ENCODE results near the gene CRACDL. TPM values are rescaled to one million over a fixed set of nuclear protein-coding genes. Genes with fewer than 3 reads are reported as not detected.

CRACDL gene
- polyA plus RNA-seq, 1 experiment = not detected

DNA sequence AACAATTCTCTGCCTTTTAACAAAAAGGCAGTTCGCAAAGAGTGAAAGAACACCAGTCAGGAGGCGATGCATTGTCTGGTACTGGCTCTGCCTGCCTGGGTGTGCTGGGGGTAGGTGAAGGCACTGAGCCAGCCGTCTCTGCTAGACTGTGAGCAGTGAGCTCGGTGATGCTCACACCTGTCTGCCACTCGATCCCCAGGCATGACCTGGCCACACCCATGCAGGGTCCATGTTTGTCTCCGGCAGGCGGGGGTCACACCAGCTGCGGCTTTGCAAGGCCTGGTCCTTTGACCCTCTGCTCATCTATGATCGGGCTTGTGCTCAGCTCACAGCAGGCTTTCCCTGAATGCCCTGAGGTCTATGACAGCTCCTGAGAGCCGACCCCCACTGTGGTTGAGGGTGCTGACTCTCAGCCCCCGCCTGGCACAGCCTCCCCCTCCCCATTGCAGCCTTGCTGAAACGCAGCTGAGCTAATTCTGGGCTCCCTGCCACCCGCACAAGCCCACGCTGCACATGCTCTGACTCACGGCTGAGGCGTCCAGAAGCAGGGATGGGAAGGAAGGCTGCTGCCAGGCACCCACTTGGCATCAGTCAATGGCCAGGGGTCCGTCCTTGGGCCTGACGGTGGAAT, 23.7 kb downstream of the CRACDL start:
- CTCF ChIA-PET = no interaction called here
- H3K4me3 ChIP-seq (ENCODE audit: low read depth, low read length) = no peak overlapping the region
- POLR2A ChIA-PET = no interaction called here

GRCh38 chr2:98911376-98912154, 24.5 kb downstream of the CRACDL start:
- no peak for TF ChIP-seq CTCF (IDR thresholded peaks at IDR 0.05; ENCODE audit: insufficient read depth, low read depth, low read length)
- ChIA-PET POLR2A (no interaction called here), CTCF (no interaction called here)
- Histone ChIP-seq H3K4me3 (ENCODE audit: low read depth, low read length) (no peak overlapping the region), H3K36me3 (ENCODE audit: control insufficient read depth, insufficient read depth, low read length) (no peaks in the 10 kb centered on the region), H3K27me3 (ENCODE audit: control insufficient read depth, insufficient read depth, low read length) (no peaks in the 10 kb centered on the region)
- DNase-seq (ENCODE audit: low read depth) = no peak

More for the DNA sequence above, 23.7 kb downstream of the CRACDL start:
- DNase-seq (ENCODE audit: low read depth) = peak; percentile 39
- no peak for TF ChIP-seq CTCF (IDR thresholded peaks at IDR 0.05; ENCODE audit: insufficient read depth, low read depth, low read length)
- no peaks in the 10 kb centered on the region for H3K27me3 ChIP-seq (ENCODE audit: control insufficient read depth, insufficient read depth, low read length)
- no peaks in the 10 kb centered on the region for H3K36me3 ChIP-seq (ENCODE audit: control insufficient read depth, insufficient read depth, low read length)

GRCh38 chr2:98911126-98911375, 25.0 kb downstream of the CRACDL start:
- TF ChIP-seq CTCF (IDR thresholded peaks at IDR 0.05; ENCODE audit: insufficient read depth, low read depth, low read length) = no peak
- POLR2A ChIA-PET = no interaction called here
- Histone ChIP-seq H3K4me3 (ENCODE audit: low read depth, low read length) (no peak overlapping the region), H3K27me3 (ENCODE audit: control insufficient read depth, insufficient read depth, low read length) (no peaks in the 10 kb centered on the region), H3K36me3 (ENCODE audit: control insufficient read depth, insufficient read depth, low read length) (no peaks in the 10 kb centered on the region)
- DNase-seq (ENCODE audit: low read depth) = no peak
- CTCF ChIA-PET = no interaction called here

GRCh38 chr2:98910349-98911125, 25.5 kb downstream of the CRACDL start:
- Histone ChIP-seq H3K27me3 (ENCODE audit: control insufficient read depth, insufficient read depth, low read length) (no peaks in the 10 kb centered on the region), H3K4me3 (ENCODE audit: low read depth, low read length) (no peak overlapping the region), H3K36me3 (ENCODE audit: control insufficient read depth, insufficient read depth, low read length) (no peaks in the 10 kb centered on the region)
- TF ChIP-seq CTCF (IDR thresholded peaks at IDR 0.05; ENCODE audit: insufficient read depth, low read depth, low read length) = no peak
- no peak for DNase-seq (ENCODE audit: low read depth)
- ChIA-PET POLR2A (no interaction called here), CTCF (no interaction called here)

Measured in BJ (cell line).